Endothelial cell of umbilical vein (primary cell): ENCODE results near the gene DMD. TPM values are rescaled to one million over a fixed set of nuclear protein-coding genes. Genes with fewer than 3 reads are reported as not detected.

ENCODE experiments used
- BruUV-seq: library from RNA; stranded (reverse); fragments of 400-500 nt; replicated peaks from 2 replicates; lab custom pipeline; 2021; lab: Mats Ljungman, UMichigan
- CTCF ChIA-PET: fragments of 300-600, 350-600 bp; sonication (Branson Sonifier 250); formaldehyde crosslinking; loops from one replicate; lab custom pipeline; 2021; ENCODE audit warnings: antibody characterized with exemption, inconsistent platforms; lab: Charles Lee
- POLR2A ChIA-PET: fragments of 300-600, 350-600 bp; sonication (Branson Sonifier 250); formaldehyde crosslinking; loops from one replicate; lab custom pipeline; 2021; ENCODE audit warnings: antibody characterized with exemption, inconsistent platforms; lab: Charles Lee
- DNase-seq: peaks from one replicate; pipeline ENCODE4 v3.0.0-alpha.2; 2011; ENCODE audit warnings: low read depth, low spot score
- FAIRE-seq: peaks from 2 replicates; lab custom pipeline; 2011; peaks lifted over from hg19 to GRCh38; lab: Jason Lieb, UNC
- H2AFZ ChIP-seq: 2 replicates; pipeline ENCODE4 v1.6.0; 2012; ENCODE audit warnings: low read depth, low read length, control low read depth, inconsistent platforms
- H3K27ac ChIP-seq: 2 replicates; pipeline ENCODE4 v1.5.1; 2011; ENCODE audit warnings: low read depth, mild to moderate bottlenecking, control low read depth, low read length, moderate library complexity; ENCODE audit not compliant: insufficient read depth
- H3K27me3 ChIP-seq, 2 experiments: 2 replicates each; pipeline versions ENCODE4 v1.6.0 to v1.6.1; 2011; ENCODE audit warnings: low read length in 2 of 2, mixed read lengths in 1 of 2; ENCODE audit not compliant: control insufficient read depth in 2 of 2, insufficient read depth in 2 of 2
- H3K36me3 ChIP-seq, 2 experiments: 2 replicates in 1 of 2; 3 replicates in 1 of 2; pipeline ENCODE4 v1.5.1; 2011; ENCODE audit warnings: low read length in 2 of 2, mild to moderate bottlenecking in 1 of 2, moderate library complexity in 1 of 2; ENCODE audit not compliant: control insufficient read depth in 2 of 2, insufficient read depth in 2 of 2; ENCODE audit errors: extremely low read depth in 1 of 2
- H3K4me1 ChIP-seq: 3 replicates; pipeline ENCODE4 v1.5.1; 2011; ENCODE audit warnings: mild to moderate bottlenecking, low read length; ENCODE audit not compliant: control insufficient read depth, insufficient read depth; ENCODE audit errors: extremely low read depth
- H3K4me2 ChIP-seq: 2 replicates; pipeline ENCODE4 v1.6.1; 2011; ENCODE audit warnings: low read length, control low read depth, mixed read lengths; ENCODE audit not compliant: insufficient read depth
- H3K4me3 ChIP-seq, 3 experiments: fragments of 200-600 bp in 1 of 3; sonication (generic), shearing (Covaris generic) in 1 of 3; replicated peaks in 1 of 3; 2 replicates each; pipeline ENCODE4 v1.5.1; 2011 to 2016; ENCODE audit warnings: control low read depth in 3 of 3, low read length in 3 of 3, mild to moderate bottlenecking in 2 of 3, inconsistent platforms in 1 of 3, low read depth in 1 of 3, moderate library complexity in 1 of 3; ENCODE audit not compliant: insufficient read depth in 1 of 3
- H3K79me2 ChIP-seq: 2 replicates; pipeline ENCODE4 v1.6.0; 2012; ENCODE audit warnings: low read length, inconsistent platforms; ENCODE audit not compliant: control insufficient read depth, insufficient read depth
- H3K9ac ChIP-seq: replicated peaks from 2 replicates; pipeline ENCODE3; 2011; ENCODE audit warnings: low read length, control low read depth; ENCODE audit not compliant: insufficient read depth; ENCODE audit errors: extremely low read depth
- H3K9me1 ChIP-seq: replicated peaks from 3 replicates; pipeline ENCODE4 v1.6.0; 2011; ENCODE audit warnings: mild to moderate bottlenecking, low read length; ENCODE audit not compliant: control insufficient read depth, insufficient read depth; ENCODE audit errors: extremely low read depth
- H3K9me3 ChIP-seq: replicated peaks from 2 replicates; pipeline ENCODE4 v1.5.1; 2012; ENCODE audit warnings: low read length, inconsistent platforms; ENCODE audit not compliant: control insufficient read depth, insufficient read depth
- H4K20me1 ChIP-seq: replicated peaks from 2 replicates; pipeline ENCODE3; 2011; ENCODE audit warnings: mild to moderate bottlenecking, low read length; ENCODE audit not compliant: control insufficient read depth, insufficient read depth; ENCODE audit errors: extremely low read depth
- CTCF ChIP-seq, 2 donors: IDR thresholded peaks; 1 replicate in 1 of 2; 2 replicates in 1 of 2; pipeline ENCODE4 v1.5.1; 2011; ENCODE audit warnings: low read length in 2 of 2, mild to moderate bottlenecking in 2 of 2, moderate library complexity in 2 of 2, control low read depth in 1 of 2, inconsistent platforms in 1 of 2, low read depth in 1 of 2; ENCODE audit not compliant: insufficient read depth in 1 of 2; ENCODE audit errors: extremely low read depth in 1 of 2
- EZH2 ChIP-seq: IDR thresholded peaks from 2 replicates; pipeline ENCODE4 v1.6.1; 2012; ENCODE audit warnings: borderline replicate concordance, low read depth, mild to moderate bottlenecking, moderate library complexity, low read length, inconsistent platforms; ENCODE audit not compliant: severe bottlenecking
- FOS ChIP-seq: IDR thresholded peaks from 2 replicates; pipeline ENCODE4 v1.6.1; 2011; ENCODE audit warnings: mild to moderate bottlenecking, low read length, moderate library complexity, borderline replicate concordance; ENCODE audit not compliant: insufficient read depth
- GATA2 ChIP-seq: IDR thresholded peaks from 2 replicates; pipeline ENCODE4 v1.7.0; 2011; ENCODE audit warnings: low read depth, mild to moderate bottlenecking, moderate library complexity, mixed read lengths, low read length; ENCODE audit not compliant: insufficient read length, insufficient read depth
- JUN ChIP-seq: IDR thresholded peaks from 2 replicates; pipeline ENCODE4 v1.6.1; 2011; ENCODE audit warnings: borderline replicate concordance, low read depth; ENCODE audit not compliant: insufficient read length, insufficient read depth
- MAX ChIP-seq: IDR thresholded peaks from 2 replicates; pipeline ENCODE4 v1.6.1; 2011; ENCODE audit not compliant: insufficient read depth, insufficient read length
- MYC ChIP-seq: IDR thresholded peaks from one replicate; pipeline ENCODE4 v1.6.1; 2011; ENCODE audit warnings: mild to moderate bottlenecking, low read depth, low read length
- POLR2A ChIP-seq: IDR thresholded peaks from 2 replicates; pipeline ENCODE4 v1.6.1; 2012; ENCODE audit warnings: low read depth, mild to moderate bottlenecking, control low read depth, low read length
- POLR2AphosphoS5 ChIP-seq: IDR thresholded peaks from 2 replicates; pipeline ENCODE4 v1.6.1; 2012; ENCODE audit warnings: low read depth, mild to moderate bottlenecking, control low read depth, low read length, moderate library complexity; ENCODE audit not compliant: insufficient read depth
- dilution Hi-C: fragments of 300-500 bp; cut with MboI; formaldehyde crosslinking; loops from one replicate; pipeline ENCODE4 v1.15.0; 2019; ENCODE audit warnings: low sequenced_read_pairs; ENCODE audit not compliant: extremely low pct_ligation_motif_present
- intact Hi-C: fragments of 100-400 bp; cut with micrococcal nuclease; formaldehyde crosslinking; loops from one replicate; pipeline ENCODE4 v1.10.0; 2022
- polyA plus RNA-seq, 4 experiments: library from polyadenylated mRNA; depleted of rRNA in 3 of 4; stranded (reverse) in 3 of 4; unstranded in 1 of 4; fragments of >200 nt; gene quantifications; 2 replicates each; pipeline versions ENCODE4 v1.2.1 to v1.2.3, GENCODE V29; 2011 to 2012; ENCODE audit warnings: missing spikeins in 1 of 4
- total RNA-seq: library from RNA; stranded (reverse); gene quantifications from 2 replicates; pipeline ENCODE4 v1.2.3, GENCODE V29; 2021

DMD gene
- total and polyA plus RNA-seq, 2 donors (not counting 3 experiments of a cell fraction or from before 2014, with no cell fraction given): 7.3 to 9.0 TPM

DNA sequence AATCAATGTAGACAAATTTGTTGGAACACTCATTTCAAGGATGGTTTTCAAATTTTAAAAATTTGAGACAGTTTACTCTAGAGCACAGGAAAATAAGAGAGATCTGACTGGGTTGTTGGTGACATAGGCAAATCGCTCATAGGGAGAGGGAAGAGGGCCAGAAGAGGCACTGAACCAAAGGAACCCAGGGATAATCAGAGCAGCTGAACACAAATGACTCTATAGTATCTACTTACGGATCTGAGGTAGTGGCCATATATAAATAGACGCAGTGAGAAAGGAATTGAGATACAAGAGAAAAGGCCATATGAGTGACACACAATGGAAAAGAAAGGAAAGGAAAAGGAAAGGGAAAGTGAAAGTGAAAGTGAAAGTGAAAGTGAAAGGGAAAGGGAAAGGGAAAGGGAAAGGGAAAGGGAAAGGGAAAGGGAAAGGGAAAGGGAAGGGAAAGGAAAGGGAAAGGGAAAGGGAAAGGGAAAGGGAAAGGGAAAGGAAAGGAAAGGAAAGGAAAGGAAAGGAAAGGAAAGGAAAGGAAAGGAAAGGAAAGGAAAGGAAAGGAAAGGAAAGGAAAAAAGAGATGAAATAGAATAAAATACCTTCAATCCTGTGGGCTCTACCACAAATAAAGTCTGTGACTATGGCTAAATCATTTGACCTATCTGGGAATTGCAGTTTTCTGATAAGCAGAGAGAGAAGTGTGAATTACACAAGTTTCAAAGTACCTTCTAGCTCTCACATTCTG is 759.2 kb downstream of the DMD start:
- CTCF ChIA-PET: no interaction called here
- H3K4me1 ChIP-seq: no peaks in the 10 kb centered on the region
- no peak overlapping the region for H3K27ac ChIP-seq
- H3K4me3 ChIP-seq: no peak overlapping the region
- no peak overlapping the region for H3K4me2 ChIP-seq
- no peaks in the 10 kb centered on the region for H3K36me3 ChIP-seq
- dilution Hi-C loops: no loop called here
- DNase-seq (no peak), FAIRE-seq (peak; percentile 73)
- H3K9me3 ChIP-seq: no peaks in the 10 kb centered on the region
- no TSS peak for BruUV-seq
- no peaks in the 10 kb centered on the region for H4K20me1 ChIP-seq
- H3K9ac ChIP-seq: no peak overlapping the region
- no peak for TF ChIP-seq MYC
- no peak for TF ChIP-seq CTCF (IDR thresholded peaks at IDR 0.05; ENCODE audit: extremely low read depth in 1 of 2, insufficient read depth in 1 of 2, low read depth in 1 of 2, low read length in 2 of 2)
- TF ChIP-seq POLR2A: no peak
- TF ChIP-seq EZH2: no peak
- TF ChIP-seq JUN: no peak
- no peak for TF ChIP-seq FOS
- TF ChIP-seq POLR2AphosphoS5: no peak
- TF ChIP-seq GATA2: no peak
- no peak for TF ChIP-seq MAX
- H3K27me3 ChIP-seq: no peaks in the 10 kb centered on the region
- H3K79me2 ChIP-seq: no peaks in the 10 kb centered on the region
- POLR2A ChIA-PET: no interaction called here
- H3K9me1 ChIP-seq: no peaks in the 10 kb centered on the region
- intact Hi-C loops: no loop called here
- H2AFZ ChIP-seq: no peak overlapping the region
